WTC11 (cell line): Measurements from ENCODE around the gene SRGAP1. TPM values are rescaled to one million over a fixed set of nuclear protein-coding genes. Genes with fewer than 3 reads are reported as not detected.

Experiments
- ATAC-seq: fragments of 200-7000 bp; cut with Tn5 transposase; 2 replicates; pipeline ENCODE4 v1.10.0; 2021; ENCODE audit warnings: mild to moderate bottlenecking, moderate library complexity
- CTCF ChIA-PET: fragments of 300-600 bp; sonication (Branson Sonifier 250); formaldehyde crosslinking; loops from one replicate; lab custom pipeline; 2021; ENCODE audit warnings: antibody characterized with exemption; lab: Charles Lee
- POLR2A ChIA-PET: fragments of 350-600 bp; sonication (Branson Sonifier 250); formaldehyde crosslinking; loops from one replicate; lab custom pipeline; 2021; ENCODE audit warnings: antibody characterized with exemption; lab: Charles Lee
- DNase-seq: peaks from one replicate; pipeline ENCODE4 v3.0.0; 2021; ENCODE audit warnings: low spot score
- H3K27ac Mint-ChIP-seq: 2 replicates; pipeline ENCODE4 v1.8.0; 2021; ENCODE audit warnings: mixed read lengths
- H3K27me3 Mint-ChIP-seq: 2 replicates; pipeline ENCODE4 v1.8.0; 2021; ENCODE audit warnings: low read depth, mild to moderate bottlenecking, moderate library complexity, mixed read lengths
- H3K36me3 Mint-ChIP-seq: 2 replicates; pipeline ENCODE4 v1.8.0; 2021; ENCODE audit warnings: mixed read lengths
- H3K4me1 Mint-ChIP-seq: 2 replicates; pipeline ENCODE4 v1.8.0; 2022; ENCODE audit warnings: mixed read lengths
- H3K4me3 Mint-ChIP-seq: 2 replicates; pipeline ENCODE4 v1.8.0; 2021; ENCODE audit warnings: mild to moderate bottlenecking, moderate library complexity, mixed read lengths
- H3K9me3 Mint-ChIP-seq: 2 replicates; pipeline ENCODE4 v1.8.0; 2021; ENCODE audit warnings: mixed read lengths
- ATF6 ChIP-seq: sonication (generic); formaldehyde crosslinking; IDR thresholded peaks from 2 replicates; pipeline ENCODE4 v1.8.1; 2023; ENCODE audit warnings: mild to moderate bottlenecking, missing genetic modification reagents
- ESRRA ChIP-seq: sonication (generic); formaldehyde crosslinking; IDR thresholded peaks from 2 replicates; pipeline ENCODE4 v1.8.1; 2022; ENCODE audit warnings: mild to moderate bottlenecking, missing genetic modification reagents, borderline replicate concordance
- HMGXB4 ChIP-seq: sonication (generic); formaldehyde crosslinking; IDR thresholded peaks from 2 replicates; pipeline ENCODE4 v1.8.1; 2023; ENCODE audit warnings: mild to moderate bottlenecking, moderate library complexity, missing genetic modification reagents
- PRDM15 ChIP-seq: sonication (generic); formaldehyde crosslinking; IDR thresholded peaks from 2 replicates; pipeline ENCODE4 v1.8.0; 2022; ENCODE audit warnings: missing genetic modification reagents
- PRRX2 ChIP-seq: fragments of 250-450 bp; sonication (Bioruptor Pico); IDR thresholded peaks from 2 replicates; pipeline ENCODE4 v1.8.0; 2021; ENCODE audit warnings: mild to moderate bottlenecking
- RELA ChIP-seq: sonication (generic); formaldehyde crosslinking; IDR thresholded peaks from 2 replicates; pipeline ENCODE4 v1.8.1; 2022; ENCODE audit warnings: missing genetic modification reagents, mild to moderate bottlenecking, borderline replicate concordance
- SMAD3 ChIP-seq: sonication (generic); formaldehyde crosslinking; IDR thresholded peaks from 2 replicates; pipeline ENCODE4 v1.8.0; 2022; ENCODE audit warnings: missing genetic modification reagents, mild to moderate bottlenecking, borderline replicate concordance
- TEAD4 ChIP-seq: sonication (generic); formaldehyde crosslinking; IDR thresholded peaks from 2 replicates; pipeline ENCODE4 v1.8.0; 2022; ENCODE audit warnings: mild to moderate bottlenecking, missing genetic modification reagents
- ZNF219 ChIP-seq: sonication (generic); formaldehyde crosslinking; IDR thresholded peaks from 2 replicates; pipeline ENCODE4 v1.8.0; 2023; ENCODE audit warnings: missing genetic modification reagents, mild to moderate bottlenecking, borderline replicate concordance
- ZNF416 ChIP-seq: fragments of 250-450 bp; sonication (Bioruptor Pico); IDR thresholded peaks from 2 replicates; pipeline ENCODE4 v1.9.0; 2021; ENCODE audit warnings: mild to moderate bottlenecking, inconsistent platforms
- ZNF425 ChIP-seq: fragments of 250-450 bp; sonication (Bioruptor Pico); conservative IDR thresholded peaks from 2 replicates; pipeline ENCODE4 v1.9.0; 2021; ENCODE audit warnings: mild to moderate bottlenecking
- ZSCAN18 ChIP-seq: fragments of 250-450 bp; sonication (Bioruptor Pico); IDR thresholded peaks from 2 replicates; pipeline ENCODE4 v2.1.2; 2022; ENCODE audit warnings: mild to moderate bottlenecking, moderate library complexity
- total RNA-seq: library from RNA; stranded (reverse); gene quantifications from 3 replicates; pipeline ENCODE4 v1.2.3, GENCODE V29; 2021

The SRGAP1 gene
- total RNA-seq, 1 experiment from 2014 or later, result 10.3 TPM

GRCh38 chr12:63937378-63938316, 93.1 kb downstream of the SRGAP1 start:
- H3K4me3 Mint-ChIP-seq, result no peak overlapping the region
- H3K4me1 Mint-ChIP-seq, result peaks cover 41% of the 10 kb centered on the region
- CTCF ChIA-PET, result no interaction called here
- POLR2A ChIA-PET, result no interaction called here
- TF ChIP-seq HMGXB4 (CRISPR knock-in tag) (no peak), TEAD4 (CRISPR knock-in tag) (no peak), ZNF425 (CRISPR knock-in tag) (no peak), PRDM15 (CRISPR knock-in tag) (no peak), SMAD3 (CRISPR knock-in tag) (no peak), RELA (no peak), ZSCAN18 (CRISPR knock-in tag) (no peak), ATF6 (CRISPR knock-in tag) (no peak), PRRX2 (CRISPR knock-in tag) (no peak), ZNF219 (CRISPR knock-in tag) (no peak), ZNF416 (CRISPR knock-in tag) (no peak), ESRRA (CRISPR knock-in tag) (no peak)
- no peaks in the 10 kb centered on the region for H3K27me3 Mint-ChIP-seq
- H3K9me3 Mint-ChIP-seq, result no peaks in the 10 kb centered on the region
- no peaks in the 10 kb centered on the region for H3K36me3 Mint-ChIP-seq
- ATAC-seq, result no peak; the same call in 1 of the 2 replicates
- DNase-seq, result no peak
- 0 out of 2 replicates have a peak overlapping the region, but pooled peaks have one; percentile 46 for H3K27ac Mint-ChIP-seq
